Epidermal melanocyte (primary cell): ENCODE results near the gene MFNG.
A peak's percentile ranks its signal among the peaks of the same experiment; 100 is the strongest.

Source experiments
- DNase-seq: peaks from one replicate; pipeline ENCODE4 v3.0.0; 2011; ENCODE audit warnings: low spot score; ENCODE audit not compliant: insufficient read length

Gene MFNG

DNA sequence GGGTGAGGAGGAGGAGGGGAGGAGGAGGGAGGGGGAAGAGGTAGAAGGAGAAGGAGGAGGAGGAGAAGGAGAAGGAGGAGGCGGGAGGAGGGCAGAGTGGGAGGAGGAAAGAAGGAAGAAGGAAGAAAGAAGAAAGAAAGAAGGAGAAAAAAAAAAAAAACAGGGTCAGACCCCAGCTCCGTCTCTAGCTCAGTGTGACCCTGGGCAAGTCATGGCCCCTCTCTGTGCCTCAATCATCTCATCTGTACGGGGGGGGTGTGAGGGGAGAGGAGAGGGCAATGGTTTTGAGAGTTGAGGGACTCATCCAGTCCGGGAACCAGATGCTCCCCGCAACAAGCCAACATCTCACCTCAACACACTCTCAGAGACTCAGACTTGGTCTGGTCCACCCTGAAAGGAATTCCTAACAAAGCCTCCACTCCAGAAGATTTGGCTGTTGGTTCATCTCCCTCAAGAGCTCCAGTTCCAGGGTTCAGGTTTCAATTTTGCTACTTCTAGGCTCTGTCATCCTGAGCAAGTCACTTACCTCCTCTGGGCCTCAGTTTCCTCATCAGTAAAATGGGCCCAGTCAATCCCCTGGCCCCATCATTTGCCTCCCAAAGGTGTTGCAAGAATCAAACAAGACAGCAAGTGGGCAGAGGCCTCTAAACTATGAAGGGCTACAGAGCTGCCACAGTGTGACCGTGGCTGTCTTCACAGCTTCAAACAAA is 25.4 kb upstream of the MFNG start:
- no peak for DNase-seq

- no peak for DNase-seq
These were observed 23.9 kb upstream of the MFNG start for GRCh38 chr22:37510091-37510490.

- no peak for DNase-seq
These were observed 23.1 kb upstream of the MFNG start for GRCh38 chr22:37509059-37509860.

DNA sequence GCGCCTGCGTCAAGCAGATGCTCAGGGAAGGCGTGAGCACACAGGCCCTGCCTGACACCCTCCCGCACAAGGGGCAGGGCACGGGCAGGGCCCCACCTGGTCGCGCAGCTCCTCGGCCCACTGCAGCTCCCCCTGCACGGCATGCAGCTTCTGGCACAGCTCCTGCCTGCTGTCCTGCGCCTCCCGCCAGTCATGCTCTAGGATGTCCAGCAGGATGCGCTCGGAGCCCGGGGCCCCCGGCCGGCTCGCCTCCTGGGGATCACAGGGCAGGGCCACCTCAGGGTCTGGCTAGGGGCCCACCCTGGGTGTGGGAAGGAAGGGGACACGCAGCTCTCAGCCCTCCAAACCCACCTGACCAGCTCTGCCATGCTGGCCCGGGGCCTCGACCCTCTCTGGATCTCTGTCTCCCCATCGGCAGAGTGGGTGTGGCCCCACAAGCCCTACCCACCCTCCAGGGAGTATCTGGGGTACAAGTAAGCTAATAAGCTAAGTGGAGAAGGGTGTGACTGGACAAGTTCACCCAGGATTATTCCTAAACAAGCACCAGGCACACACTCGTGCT is 22.3 kb upstream of the MFNG start:
- DNase-seq = no peak

DNA sequence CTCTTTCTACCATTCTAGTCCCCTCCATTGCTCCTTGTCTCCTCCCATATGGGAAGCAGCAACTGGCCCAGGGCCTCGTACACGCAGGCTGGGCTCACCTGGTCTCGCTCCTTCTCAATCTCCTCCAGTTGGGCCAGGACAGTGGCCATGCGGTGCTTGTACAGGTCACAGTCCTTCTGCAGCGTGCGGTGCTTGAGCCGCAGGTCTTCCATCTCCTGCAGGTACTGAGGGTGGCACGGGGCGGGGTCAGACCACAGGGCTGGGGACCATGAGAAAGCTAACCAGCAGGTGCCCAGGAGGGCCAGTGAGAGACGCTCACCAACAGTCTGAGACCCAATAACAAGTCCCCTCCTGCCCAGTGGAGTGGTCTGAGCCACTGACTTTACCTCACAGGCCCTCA is 21.5 kb upstream of the MFNG start:
- no peak for DNase-seq

- DNase-seq = no peak
These were observed 19.8 kb upstream of the MFNG start for GRCh38 chr22:37505989-37506388.

- DNase-seq = no peak
These were observed 19.4 kb upstream of the MFNG start for GRCh38 chr22:37505565-37505964.

DNA sequence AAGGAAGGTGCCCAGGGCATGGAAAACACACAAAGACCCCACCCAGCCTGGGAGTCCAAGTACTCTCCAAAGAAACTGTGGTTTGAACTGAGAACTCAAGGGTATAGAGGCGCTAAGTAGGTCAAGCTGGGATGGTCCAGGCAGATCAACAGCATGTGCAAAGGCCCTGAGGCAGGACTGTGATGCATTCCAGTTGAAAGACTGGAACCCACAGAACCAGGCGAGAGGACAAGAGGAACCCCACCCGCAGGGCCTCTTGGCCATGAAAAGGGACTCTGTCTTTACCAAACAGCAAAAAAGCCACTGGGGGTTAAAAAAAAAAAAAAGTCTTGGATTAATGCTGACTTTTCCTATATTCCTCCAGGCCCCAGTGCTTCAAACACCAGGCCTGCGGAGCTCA is 18.8 kb upstream of the MFNG start:
- no peak for DNase-seq

DNA sequence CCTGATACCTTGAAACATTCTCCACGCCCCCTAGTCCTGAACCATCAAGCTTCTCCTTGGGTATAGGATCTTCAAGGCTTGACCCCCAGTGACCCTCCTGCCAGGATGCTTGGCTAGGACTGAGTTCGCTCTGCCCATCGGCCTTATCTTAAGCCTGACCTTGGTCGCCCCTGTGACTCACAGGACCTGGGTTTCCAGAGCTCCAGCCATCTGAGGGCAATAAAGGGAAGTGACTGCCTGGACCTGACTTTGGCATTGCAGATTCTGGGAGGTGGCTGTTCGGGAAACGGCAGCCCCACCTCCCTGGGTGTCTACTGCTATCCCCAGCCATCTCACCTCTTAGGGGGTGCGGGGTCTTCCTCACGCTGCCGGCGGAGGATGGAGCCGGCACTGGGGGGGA is 17.7 kb upstream of the MFNG start:
- DNase-seq = no peak

GRCh38 chr22:37503183-37503683 is 17.0 kb upstream of the MFNG start:
- no peak for DNase-seq

DNA sequence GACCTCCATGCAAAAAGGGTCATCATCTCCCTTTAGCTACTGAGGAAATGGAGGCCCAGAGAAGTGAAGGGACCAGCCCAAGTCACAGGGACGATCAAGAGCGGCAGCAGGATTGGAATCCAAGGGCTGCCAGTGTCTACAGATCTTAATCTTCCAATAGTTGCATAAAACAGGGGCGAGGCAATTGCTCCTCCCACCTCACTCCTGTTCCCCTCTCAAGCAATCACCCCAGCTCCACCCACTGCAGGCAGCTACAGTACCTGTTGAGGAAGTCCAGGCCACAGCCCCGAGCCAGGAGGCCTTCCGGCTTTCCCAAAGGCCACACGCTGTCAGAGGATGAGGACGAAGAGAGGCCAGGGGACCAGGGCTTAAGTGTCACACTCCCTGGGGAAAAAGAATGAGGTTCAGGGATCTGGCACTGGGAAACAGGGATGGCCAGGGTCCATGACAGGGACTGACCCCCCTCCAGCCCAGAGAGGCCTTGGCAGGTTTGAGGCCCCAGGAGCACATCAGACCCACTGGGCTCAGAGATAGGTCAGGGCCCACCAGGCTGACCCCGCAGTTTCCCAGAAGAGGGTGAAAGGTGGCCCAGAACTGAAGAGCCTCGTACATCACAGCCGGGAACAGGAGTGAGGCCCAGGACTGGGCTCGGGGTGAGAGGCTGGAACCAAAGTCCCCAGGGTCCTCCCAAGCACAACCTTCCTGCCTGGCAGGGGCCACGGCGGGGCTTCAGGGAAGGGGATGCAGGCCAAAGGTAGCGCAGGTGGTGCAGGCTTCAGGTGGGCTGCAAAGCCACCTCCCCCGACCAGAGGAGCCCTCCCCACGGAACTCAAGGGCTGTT is 16.4 kb upstream of the MFNG start:
- DNase-seq = no peak

DNA sequence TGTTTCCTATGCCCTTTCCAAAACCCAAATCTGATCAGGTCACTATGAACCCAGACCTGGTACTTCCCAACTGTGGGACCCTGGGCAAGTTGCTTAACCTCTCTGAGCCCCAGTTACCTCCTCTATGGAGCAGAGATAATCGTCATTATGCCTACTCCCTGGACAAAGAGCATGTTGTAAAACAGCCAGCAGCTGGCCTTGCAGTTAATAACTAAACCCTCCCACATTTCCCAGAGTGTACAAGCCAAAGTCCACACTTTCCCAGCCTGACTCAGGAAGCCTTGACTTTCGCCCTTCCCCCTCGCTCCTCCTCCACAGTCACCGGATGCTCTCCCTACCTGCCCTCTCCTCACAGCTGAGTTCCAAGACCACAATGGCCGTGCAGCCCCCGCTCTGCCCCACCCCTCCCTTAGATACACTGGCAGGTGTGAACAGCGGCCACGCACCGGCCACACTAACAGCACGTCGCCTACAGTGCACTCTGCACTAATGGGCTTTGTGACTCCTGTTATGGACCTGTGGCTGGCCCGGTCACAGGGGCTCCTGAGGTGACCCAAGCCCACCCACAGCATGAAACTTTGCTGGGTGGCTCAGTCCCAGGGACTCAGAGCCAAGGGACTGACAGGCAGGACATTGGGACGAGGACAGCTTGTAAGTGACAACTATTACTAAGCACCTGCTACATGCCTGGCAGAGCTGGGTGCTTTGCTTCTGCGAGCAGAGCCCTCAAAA is 15.6 kb upstream of the MFNG start:
- peak; percentile 66 for DNase-seq

DNA sequence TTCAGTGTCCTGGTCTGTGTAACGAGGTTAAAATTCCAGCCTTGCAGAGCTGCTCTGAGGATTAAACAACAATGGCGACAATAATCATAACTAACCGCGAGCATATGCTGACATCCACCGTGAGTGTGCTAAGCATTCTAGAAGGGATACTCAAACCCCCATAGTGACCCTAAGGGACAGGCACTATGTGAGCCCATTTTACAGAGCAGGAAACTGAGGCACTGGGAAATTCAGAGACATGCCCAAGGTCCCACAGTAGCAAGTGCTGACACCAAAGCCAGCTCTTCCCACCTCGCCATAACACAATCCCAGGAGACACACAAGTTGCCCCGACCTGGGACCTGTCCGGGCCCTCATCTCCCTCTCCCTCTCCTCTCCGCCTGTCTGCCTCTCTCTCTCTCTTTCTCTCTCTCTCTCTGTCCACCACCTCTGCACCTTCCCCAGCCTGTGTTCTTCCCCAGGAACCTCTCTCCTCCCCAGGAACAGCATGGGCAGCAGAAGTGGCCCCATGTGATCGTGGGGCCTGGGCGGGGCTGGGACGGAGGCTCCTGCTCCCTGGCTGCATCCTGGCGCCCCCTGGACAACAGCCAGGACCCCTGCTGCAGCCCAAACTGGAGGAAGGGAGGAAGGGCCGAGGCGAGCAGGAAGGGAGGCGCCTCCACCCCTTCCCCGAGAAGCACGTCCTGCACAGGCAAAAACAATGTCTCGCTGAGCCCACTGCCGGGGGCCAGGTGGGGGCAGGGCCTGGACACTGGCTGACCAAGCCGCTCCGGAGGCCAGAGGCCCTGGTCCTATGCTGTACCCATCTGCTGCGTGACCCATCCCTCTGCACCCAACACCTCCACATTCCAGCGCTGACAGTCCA is 14.8 kb upstream of the MFNG start:
- no peak for DNase-seq

- no peak for DNase-seq
These were observed 13.8 kb upstream of the MFNG start for GRCh38 chr22:37499789-37500540.

DNA sequence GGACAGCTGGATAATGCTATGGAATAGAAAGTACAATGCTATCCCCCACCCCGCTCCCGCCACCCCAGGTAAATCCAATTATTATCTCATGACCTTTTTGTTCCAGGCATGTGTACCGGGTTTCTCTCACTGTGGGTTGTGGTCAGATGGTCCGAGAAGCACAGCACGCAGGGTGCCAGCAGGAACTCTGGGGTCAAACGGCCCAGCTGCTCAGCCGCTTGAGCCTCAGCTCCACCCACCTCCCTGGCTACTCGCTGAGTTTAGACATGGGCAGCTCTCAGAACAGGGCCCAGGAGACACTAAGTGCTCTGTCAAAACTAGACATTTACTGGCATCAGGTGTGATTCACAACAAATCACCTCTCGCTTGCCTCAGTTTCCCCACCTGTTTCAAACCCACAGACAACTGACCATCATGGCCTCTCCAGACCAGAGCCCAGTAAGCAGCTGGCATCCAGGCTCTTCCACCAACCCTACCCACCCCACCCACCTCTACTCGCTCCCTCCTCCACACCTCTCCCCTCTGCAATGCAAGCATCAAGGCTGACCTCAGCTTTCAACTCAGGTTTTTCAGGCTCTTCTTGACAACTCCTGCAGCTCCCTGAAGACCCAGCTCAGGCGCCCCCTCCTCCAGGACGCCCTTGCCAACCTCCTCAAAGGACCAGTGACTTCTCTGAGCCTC is 13.0 kb upstream of the MFNG start:
- no peak for DNase-seq

GRCh38 chr22:37498289-37498909 is 12.2 kb upstream of the MFNG start:
- DNase-seq = no peak

GRCh38 chr22:37497062-37497599 is 10.9 kb upstream of the MFNG start:
- DNase-seq = peak; percentile 68

DNA sequence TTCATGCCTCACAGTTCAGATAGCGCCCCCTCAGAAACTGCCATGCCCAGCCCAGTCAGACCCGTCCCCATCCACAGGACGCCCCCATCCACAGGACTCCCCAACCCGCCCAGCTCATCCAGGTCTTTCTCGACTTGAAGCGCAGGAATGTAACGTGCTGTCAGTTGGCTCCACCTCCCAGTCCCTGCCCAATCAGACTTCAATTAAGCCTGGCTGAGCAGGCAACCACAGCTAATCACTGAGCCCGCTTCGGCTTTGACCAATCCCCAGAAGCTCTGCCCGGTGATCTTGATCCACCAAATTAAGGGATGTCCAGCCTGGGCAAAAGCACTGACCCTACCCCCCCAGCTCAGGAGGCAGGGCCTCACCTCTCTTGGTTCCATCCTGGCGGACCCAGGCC is 10.5 kb upstream of the MFNG start:
- DNase-seq = no peak
